NCI-H128 (cell line): ENCODE data around the gene RNPEPL1.
"Not testable (repeated sequence)": the region's sequence is repeated elsewhere in the genome, so short reads cannot be mapped to it uniquely, and the experiment has no call there.

Source experiments
- DNase-seq: peaks from one replicate; lab custom pipeline; 2025; ENCODE audit not compliant: unreplicated experiment; lab: John Stamatoyannopoulos, UW

The RNPEPL1 gene

GRCh38 chr2:240603081-240603835, 35.0 kb downstream of the RNPEPL1 start:
- DNase-seq: no peak

- DNase-seq: no peak
Measured at GRCh38 chr2:240603846-240604245, 35.6 kb downstream of the RNPEPL1 start.

GRCh38 chr2:240604291-240604938, 36.1 kb downstream of the RNPEPL1 start:
- no peak for DNase-seq

DNA sequence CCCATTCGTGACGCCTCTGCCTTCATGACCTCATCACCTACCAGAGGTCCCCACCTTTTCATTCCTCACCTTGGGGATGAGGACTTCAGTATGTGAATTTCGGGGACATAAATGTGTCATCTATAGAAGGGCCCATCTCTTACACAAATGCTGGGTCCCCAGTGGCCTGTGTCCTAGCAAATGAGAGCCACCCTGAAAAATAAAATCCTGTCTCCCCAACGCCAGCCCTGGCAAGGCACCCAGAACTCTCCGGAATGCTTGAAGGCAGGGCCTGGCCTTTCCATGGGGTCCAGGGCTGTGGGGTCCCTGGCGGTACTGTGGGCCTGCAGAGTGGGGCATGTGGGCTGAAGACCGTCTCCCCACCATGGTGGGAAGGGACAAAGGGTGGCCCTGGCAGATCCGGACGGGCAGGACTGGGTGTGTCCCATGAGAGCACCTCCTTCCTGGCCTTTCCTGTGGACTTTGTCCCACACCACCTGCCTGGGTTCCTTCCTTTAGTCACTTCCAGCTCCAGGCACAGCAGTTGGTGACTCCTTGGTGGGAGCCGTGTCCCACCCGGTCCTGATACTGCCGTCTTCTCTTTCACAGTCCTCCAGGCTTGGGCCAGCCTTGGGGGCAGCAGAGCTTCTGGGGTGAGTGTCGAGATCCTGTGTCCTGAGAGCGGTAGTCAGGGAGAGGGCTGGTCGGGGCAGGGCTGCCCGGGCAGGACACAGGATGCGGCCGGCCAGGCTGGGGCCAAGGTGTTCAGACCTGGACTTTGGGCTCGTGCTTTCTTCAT, 36.8 kb downstream of the RNPEPL1 start:
- no peak for DNase-seq

DNA sequence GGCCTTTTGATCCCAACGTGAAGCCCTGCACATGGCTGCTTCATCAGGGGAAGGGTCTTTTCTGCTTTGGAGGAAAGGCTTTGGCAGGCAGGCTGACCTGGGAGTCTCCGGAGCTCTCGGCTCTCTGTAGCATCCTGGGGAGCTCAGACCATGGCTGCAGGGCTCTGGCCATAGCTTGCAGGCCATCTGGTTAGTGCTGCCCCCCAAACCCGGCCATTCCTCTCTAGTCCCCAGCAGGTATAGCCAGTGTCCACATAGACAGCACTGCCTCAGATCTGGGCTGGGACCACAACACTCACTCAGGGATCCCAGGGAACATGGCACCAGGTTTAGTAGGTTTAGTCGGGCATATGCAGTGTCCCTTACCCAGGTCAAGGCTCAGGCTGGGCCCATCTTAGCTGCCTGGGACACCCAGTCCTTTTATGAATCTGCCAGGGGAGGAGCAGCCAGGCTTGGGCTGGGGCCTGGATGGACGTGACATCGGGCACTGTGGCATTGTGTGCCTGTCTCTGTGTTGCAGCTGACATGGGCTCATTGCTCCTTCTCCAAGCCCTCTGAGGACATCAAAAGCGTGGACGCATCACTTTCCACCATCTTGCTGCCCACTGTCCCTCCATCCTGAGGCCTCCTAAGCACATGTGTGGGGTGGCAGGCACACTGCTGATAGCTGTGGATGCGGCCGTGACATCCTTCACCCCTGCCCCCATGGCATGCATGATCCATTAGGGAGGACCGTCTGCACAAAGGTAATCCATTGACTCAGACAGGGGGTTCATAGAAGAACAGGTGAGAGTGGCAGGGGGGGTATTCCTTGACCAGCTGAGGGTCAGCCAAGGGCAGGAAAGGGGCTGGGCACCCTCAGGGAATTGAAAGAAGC, 37.8 kb downstream of the RNPEPL1 start:
- no peak for DNase-seq

DNA sequence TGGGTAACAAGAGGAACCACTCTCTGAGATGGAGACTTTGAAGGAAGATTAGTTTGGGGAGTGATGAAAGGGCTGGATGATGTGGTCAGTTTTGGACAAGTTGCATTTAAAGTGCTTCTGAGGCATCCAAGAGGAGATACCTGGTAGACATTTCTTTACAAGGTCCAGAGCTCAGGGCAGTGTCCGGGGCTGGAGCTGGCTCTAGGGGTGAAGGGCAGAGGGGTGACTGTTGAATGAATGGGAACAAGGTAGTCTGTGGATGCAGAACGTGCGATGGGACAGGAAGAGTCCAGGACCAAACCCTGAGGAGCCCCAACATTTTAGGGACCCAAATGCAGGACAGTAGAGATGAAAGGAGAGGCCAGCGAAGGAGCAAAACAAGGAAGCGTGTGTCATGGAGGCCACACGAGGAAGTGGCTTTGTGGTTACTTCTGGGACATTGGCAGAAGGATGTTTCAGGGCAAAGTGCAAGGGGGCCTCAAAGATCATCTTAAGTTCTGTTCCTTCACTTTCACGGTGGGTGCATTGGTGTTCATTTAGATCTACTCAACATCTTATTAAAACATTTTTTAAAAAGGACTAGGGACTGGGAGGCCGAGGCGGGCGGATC, 43.4 kb downstream of the RNPEPL1 start:
- no peak for DNase-seq

DNA sequence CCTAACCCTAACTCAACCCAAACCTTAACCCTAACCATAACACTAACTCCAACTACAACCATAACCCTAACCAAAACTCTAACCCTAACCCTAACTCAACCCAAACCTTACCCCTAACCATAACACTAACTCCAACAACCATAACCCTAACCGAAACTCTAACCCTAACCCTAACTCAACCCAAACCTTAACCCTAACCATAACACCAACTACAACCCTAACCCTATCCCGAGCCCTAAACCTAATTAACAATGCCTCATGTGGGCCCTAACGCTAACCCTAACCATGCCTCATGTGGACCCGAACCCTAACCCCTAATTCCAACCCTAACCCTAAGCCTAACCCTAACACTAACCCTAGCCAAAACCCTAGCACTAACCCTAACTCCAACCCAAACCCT, 45.5 kb downstream of the RNPEPL1 start:
- DNase-seq: no peak

DNA sequence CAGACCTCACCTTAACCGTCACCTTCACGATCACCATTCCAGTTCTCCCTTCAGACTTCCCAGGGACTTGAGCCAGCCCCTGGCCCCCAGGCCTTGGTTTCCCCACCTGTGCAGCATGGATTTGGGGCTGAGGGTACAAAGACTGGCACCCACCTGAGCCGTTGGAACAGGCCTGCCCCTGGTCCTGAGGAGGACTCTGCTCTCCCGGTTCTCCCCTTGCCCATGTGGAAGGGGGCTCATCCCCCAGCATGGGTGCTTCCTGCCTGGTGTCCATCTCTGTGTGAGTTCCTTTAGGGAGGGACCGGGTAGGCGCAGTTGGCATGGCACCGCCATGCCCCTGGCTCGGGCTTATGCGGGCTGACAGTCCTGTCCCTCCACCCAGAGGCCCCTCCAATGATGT, 46.1 kb downstream of the RNPEPL1 start:
- no peak for DNase-seq

DNA sequence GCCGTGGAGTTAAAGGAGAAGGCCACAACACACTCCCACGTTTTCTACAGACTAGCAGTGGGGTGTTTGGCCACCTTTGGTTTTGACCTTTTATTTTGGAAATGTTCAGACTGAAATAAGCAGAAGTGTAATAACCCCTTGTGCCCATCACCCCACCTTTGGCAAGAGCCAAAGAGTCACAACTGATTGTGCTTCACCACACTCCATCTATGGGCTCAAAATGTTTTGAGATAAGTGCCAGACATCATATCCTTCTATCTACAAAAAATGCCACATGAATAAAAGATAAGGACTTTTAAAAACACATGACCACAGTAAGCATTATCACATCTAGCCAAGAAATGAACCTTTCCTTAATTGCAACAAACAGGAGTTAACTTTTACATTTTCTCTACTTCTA, 47.1 kb downstream of the RNPEPL1 start:
- no peak for DNase-seq

- DNase-seq: no peak
Measured at GRCh38 chr2:240615820-240616547, 47.7 kb downstream of the RNPEPL1 start.

- DNase-seq: not testable (repeated sequence)
Measured at GRCh38 chr2:240616860-240617666, 48.8 kb downstream of the RNPEPL1 start.

GRCh38 chr2:240618776-240619175, 50.5 kb downstream of the RNPEPL1 start:
- DNase-seq: no peak

DNA sequence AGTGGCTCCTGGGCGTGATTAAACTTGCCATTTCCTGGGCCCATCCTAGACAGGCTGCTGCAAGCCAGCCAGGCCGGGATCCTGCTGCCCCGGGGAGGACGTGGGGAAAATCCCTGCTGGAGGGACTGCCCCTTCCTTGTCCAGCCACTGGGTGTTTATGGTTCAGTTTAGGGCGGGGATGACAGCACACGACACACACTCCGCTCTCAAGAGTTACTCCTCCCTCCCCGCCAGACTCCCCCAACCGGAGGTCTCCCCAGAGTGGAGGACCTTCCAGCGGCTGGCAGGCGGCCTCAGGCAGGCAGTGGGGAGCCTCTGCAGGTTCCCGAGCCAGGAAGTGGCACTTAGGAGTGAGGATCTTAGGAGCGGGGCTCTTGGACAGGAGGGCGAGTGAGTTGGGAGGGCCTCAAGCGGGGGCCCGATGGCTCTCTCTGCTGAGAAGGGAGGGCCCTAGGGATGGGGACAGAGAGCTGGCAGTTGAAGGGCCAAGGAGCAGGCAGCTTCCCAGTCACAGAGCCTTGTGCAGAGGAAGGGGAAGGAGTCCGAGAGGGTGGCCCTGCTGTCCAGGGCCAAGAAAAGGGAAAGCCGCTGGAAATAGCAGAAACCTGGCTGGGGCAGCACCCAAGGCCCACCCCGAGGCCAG, 51.3 kb downstream of the RNPEPL1 start:
- no peak for DNase-seq

DNA sequence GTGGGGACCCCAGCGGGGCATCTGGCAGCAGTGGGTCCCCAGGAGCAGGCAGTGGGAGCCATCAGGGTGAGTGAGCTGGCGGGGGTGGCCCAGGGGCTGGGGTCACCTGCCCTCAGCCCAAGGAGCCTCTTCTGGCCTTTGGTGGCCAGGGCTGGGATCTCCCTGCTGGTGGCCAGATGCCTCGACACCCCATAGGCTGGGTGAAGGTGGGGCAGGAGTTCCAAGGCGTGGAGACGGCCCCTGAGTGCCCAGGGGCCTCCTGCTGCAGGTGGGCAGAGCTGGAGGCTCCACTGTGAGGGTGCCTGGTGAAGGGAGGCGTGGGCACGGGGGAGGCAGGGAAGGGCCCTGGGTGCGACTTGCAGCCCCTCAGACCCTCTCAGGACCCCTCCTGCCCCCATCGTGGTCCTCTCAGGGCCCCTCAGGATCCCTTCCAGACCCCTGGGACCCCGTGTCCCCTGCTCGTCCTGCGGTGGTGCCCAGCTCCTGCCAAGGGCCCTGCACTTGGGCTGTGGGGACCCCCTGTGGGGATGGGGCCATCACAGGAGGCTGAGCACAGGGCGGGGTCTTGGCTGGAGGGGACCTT, 52.0 kb downstream of the RNPEPL1 start:
- DNase-seq: no peak

GRCh38 chr2:240620859-240621258, 52.6 kb downstream of the RNPEPL1 start:
- no peak for DNase-seq

DNA sequence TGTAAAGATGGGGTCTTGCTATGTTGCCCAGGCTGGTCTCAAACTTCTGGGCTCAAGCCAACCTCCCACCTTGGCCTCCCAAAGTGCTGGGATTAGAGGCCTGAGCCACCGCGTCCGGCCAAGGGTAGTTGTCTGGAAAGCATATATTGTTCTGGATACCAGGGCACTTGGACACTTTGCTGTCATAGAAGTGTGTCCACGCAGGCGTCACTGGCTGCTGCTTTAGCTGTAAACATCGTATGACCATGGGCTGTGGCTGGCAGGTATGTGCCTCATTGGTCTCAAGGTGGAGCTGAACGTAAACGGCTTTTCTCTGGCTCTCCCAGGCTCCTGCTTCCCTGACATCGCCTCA, 53.8 kb downstream of the RNPEPL1 start:
- DNase-seq: no peak

GRCh38 chr2:240622531-240623235, 54.4 kb downstream of the RNPEPL1 start:
- DNase-seq: no peak

DNA sequence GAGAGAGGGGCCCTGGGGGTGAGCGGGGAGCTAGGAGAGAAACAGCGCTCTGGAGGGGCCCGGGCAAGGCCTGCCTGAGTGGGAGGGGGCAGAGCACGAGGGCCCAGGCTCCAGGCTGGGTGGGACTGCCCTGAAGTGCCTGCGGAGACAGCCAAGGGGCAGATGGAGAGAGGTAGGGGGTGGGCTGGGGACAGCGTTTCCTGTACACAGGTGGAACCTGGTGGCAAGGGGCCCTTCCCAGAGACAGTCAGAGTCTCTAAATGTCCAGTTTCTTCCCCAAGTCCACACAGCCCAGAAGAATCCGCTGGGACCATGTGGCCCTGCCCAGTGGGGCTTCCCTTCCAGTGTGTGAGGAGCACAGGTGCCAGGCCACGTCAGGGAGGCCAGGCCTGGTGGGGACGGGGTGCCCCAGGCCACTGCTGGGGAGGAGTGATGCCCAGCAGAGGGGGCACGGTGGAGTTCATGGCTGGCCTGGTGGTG, 55.3 kb downstream of the RNPEPL1 start:
- DNase-seq: no peak
